Esophagus mucosa (tissue), 1 donor: ENCODE data around the gene PSMG2. TPM values are rescaled to one million over a fixed set of nuclear protein-coding genes. Genes with fewer than 3 reads are reported as not detected.
"Not testable (repeated sequence)": the region's sequence is repeated elsewhere in the genome, so short reads cannot be mapped to it uniquely, and the experiment has no call there.

Source experiments
- ATAC-seq: fragments of 200-7000 bp; cut with Tn5 transposase; one replicate; pipeline ENCODE4 v1.9.1; 2020
- total RNA-seq: library from RNA; stranded (reverse); gene quantifications from one replicate; pipeline ENCODE4 v1.2.4, GENCODE V29; 2023
- donor health status: DM: yes; HTN: yes; CAD: no.

PSMG2 gene
- total RNA-seq, 1 donor from 2014 or later, result 61.4 TPM

DNA sequence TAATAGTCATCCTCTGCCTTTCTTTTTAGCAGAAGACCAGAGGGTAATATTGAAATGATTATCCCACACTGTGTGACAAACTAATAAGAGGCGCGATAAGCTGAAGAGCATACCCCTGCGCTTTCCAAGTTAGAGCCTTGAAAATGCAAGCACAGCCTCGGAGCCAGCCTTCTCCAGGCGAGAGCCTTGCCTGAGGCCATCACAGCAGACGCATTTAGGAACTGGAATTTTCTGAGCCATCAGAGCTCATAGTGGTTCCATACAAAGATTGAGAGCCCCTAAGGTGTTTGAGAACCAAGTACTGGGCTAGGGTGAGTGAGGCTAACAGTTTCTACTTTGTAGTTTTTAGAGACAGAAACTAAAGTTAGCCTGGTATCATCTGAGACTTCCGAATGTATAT lies 19.9 kb downstream of the PSMG2 start:
- ATAC-seq, result no peak

DNA sequence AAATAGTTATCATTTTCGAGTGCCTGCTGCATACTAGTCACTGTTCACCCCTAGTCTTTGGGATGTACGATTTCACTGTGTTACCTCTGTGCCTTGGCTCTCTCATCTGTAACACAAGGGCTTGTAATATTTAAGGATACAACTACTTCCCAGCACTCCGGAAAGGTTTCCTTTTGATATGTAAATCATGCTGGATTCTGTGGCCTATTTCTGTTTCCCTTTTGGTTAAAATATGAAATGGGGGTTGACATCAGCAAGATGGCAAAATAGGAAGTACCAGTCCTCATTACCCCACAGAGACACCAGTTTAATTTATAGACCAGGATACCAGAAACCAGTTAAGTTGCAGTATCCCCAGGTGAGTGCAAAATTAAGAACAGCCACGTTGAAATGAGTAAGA lies 23.5 kb downstream of the PSMG2 start:
- ATAC-seq, result no peak

DNA sequence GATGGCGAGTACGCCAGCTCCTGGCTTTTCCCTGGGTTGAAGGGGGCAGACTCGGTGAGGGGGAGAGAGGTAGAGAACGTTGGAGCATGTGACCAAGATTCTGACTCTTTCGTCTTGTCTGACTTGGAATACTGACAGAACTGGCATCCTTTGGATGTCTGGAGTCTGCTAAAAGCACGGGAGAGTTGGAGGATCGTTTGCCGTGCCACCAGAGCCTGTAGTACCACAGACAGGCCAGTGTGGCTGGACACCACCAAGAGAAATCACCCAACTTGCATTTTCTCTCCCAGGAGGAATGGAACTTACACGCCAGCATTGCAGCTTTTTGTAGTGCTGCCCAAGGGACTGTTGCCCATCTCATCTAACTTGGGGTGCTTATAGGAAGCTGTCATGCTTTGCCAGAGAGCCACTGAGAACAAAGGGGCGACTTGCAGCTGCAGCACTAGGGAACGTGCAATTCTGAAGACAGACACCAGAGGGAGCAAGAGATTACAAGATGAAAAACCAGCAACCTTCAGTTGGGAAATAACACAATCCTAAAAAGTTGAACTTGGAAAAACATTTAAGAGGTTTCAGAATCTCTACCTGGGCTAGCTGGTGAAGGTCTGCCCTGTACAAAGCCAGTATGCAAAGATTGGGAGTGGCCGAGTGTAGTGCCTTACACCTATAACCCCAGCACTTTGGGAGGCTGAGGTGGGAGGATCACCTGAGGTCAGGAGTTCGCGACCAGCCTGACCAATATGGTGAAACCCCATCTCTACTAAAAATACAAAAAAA lies 24.1 kb downstream of the PSMG2 start:
- peak; percentile 74 for ATAC-seq

DNA sequence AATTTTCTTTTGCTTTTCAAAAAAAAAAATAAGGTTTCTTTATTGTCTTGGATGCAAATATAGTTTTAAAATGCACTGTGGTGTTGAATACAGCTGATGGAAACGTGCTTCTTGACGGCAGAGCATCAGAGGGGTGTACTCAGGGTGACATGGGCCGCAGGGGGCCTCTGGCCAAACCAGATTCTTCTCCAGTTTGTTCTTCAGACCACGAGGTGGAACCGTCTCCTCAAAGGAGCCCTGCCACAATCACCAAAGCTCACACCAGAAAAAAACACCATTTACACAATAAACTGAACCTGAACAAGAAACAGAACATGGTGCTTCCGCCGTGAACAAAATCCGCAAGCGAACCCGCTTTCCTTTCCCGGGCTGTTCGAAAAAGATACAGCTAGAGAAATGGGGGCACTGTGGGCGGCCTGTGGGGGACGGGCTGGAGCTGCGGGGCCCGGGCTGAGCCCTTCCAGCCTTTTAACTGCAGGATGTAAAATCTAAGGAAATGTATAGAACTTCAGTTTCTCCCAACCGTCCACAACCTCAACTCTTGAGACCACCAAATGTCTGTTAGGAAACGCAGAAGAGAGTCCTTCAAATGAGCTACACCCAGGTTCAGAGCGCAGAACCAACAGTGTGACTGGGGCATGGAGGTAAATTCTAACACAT lies 34.5 kb downstream of the PSMG2 start:
- ATAC-seq, result no peak

DNA sequence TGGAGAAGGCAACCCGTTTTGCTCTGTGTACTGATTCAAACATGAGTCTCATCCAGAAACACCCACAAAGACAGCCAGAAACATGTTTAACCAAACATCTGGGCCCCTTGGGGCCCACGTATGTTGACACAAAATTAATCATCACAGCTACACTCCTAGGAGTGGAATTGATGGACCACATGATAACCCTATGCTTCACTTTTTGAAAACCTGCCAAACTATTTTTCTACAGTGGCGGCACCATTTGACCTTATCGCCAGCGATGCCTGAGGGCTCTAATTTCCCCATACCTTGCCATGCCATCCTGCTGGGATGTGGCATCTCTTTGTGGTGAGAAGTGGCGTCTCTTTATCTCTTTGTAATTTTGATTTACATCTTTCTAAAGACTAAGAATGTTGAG lies 38.5 kb downstream of the PSMG2 start:
- peak; percentile 89 for ATAC-seq

DNA sequence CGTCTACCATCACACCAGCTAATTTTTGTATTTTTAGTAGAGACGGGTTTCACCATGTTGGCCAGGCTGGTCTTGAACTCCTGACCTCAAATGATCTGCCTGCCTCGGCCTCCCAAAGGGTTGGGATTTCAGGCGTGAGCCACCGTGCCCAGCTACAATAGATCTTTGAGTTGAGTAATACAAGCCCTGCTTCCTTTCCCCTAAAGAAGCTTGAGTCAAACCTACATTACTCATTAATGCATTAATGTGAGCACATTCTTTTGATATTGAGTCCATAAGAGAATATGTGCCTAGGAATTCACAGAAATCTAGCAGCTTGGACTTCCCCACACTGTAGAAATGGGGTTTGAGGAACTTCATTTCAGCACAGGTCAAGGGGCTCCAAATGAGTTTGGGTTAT lies 39.6 kb downstream of the PSMG2 start:
- ATAC-seq, result peak; percentile 80

DNA sequence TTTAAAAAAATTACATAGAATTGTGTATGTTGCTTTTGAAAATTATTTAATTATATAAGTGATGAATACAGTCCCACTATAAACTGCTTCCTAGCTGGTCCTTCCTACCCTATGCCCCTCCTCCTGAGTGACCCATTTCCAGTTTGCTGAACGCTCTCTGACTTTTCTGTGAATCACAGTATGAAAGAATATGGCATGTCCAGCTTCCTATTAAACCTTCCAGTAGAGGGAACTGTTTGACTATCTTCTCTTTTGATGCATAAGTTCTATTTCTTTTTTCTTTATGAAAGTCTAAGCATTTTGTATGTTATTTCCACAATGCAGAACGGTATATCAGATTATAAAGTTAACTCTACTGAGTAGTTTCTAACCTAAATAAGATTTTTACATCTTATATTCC lies 41.3 kb downstream of the PSMG2 start:
- peak; percentile 45 for ATAC-seq

DNA sequence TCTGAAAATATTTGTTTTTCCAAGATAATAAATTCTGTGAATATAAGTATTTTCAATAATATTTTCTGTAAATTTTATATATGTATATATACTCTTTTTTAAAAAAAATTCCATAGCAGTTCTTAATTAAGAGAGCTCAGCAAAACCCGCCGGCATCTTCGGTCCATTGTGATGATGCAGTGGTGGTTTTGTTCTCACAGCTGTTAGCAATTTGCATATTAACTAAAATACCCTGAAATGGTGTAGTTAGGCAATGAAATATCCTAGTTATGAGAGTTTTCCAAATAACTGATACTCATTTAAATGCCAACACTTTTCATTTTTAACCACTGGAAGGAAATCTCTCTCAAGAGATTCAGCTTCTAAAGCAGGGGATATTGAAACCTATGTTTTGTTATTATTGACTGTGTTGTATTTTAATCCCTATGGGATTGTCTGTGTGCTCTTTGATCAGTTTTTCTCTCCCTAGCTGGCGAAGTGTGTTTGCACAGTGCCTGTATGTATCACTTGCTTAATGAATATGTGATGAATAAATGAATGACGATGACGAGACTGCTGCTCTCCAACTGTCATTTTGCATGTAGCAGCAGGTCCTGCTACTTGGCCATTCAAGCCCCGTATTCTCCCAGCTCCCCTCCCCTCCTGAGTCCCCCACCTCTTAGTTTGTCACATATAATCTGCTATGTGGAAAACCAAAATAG lies 42.4 kb downstream of the PSMG2 start:
- ATAC-seq, result no peak

DNA sequence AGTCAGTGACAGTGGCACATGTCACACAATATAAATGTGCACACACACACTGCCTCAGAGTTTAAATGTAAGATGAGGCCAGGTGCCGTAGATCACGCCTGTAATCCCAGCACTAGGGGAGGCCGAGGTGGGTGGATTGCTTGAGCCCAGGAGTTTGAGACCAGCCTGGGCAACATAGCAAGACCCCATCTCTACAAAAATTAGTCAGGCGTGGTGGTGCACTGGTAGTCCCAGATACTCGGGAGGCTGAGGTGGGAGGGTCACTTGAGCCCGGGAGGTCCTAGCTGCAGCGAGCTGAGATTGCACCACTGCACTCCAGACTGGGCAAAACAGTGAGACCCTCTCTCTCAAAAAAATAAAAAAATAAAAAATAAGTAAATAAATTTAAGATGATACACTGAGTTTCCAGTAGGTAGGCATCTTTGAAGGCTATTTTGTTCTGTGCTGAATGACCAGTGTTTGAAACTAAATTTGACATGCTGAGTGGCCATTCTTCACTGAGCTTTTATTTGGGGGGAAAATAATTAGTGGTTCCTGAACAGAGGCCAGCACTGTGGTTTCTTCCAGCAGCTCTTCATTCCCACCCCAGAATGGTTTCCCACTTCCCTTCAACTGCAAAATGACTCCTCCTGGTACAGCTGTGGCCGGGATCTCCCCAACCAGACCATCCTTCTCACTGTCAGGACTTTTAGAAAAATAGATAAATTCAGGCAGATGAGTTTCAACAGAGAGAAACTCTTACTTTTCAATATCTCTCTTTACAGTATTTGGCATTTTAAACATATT lies 44.9 kb downstream of the PSMG2 start:
- ATAC-seq, result no peak

DNA sequence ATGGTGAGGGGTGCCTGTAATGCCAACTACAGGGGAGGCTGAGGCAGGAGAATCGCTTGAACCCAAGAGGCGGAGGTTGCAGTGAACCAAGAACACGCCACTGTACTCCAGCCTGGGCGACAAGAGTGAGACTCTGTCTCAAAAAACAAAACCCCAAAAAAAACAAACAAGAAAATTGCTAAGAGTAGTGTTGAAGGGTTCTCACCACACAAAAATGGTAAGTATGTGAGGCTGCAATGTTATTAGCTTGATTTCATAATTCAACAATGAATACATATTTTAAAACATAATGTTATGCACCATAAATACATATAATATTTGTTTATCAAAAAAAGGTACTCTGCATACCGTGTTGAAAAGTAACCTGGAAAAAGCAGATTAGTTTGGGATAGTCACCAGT lies 45.8 kb downstream of the PSMG2 start:
- ATAC-seq, result no peak

DNA sequence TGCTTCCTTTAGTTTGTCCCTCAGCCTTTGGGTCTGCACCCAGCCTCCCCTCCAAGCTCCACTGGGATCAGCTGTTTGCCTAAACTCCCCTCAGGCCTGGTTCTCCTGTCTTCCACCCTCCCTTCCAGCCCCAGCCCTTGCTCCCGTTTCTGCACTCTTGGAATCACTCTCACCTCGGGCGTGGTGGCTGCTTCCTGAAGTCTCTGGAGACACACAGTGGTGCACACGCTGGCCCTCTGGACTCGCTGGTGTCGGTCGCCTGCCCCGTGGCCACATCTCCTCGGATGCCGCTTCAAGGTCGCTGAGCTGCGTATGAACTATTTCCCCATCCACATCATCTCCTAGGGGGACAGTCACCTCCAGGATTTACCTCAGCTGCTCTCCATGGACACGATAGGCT lies 46.3 kb downstream of the PSMG2 start:
- no peak for ATAC-seq

DNA sequence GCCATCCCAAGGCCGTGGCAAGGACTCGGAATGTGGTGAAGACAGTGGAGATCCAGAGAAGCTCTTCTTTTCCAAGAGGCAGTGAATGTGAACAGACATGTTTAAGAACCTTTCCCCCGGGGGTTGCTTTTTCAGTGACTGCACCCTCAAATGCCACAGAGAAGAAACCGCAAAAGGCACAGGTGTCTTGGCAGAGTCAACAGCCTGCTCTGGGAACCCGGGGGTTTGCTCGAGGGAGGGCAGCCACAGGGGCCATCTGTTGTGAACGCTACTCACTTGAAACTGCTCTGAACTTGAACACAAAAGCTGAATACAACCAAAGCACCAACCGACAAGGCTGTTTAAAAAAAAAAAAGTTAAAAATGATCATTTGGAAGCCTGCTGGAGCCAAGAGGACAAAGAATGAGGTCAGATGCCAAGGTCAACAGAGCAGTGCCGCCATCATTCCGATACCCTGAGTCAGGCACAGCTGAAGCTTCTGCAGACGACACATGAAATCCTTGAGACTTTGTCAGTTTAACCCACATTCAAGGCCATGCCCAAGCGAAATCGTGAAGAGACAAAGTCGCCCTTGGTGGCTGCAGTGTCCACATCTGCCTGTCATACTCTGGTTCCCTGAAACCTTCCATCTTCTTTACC lies 47.4 kb downstream of the PSMG2 start:
- peak; percentile 31 for ATAC-seq

DNA sequence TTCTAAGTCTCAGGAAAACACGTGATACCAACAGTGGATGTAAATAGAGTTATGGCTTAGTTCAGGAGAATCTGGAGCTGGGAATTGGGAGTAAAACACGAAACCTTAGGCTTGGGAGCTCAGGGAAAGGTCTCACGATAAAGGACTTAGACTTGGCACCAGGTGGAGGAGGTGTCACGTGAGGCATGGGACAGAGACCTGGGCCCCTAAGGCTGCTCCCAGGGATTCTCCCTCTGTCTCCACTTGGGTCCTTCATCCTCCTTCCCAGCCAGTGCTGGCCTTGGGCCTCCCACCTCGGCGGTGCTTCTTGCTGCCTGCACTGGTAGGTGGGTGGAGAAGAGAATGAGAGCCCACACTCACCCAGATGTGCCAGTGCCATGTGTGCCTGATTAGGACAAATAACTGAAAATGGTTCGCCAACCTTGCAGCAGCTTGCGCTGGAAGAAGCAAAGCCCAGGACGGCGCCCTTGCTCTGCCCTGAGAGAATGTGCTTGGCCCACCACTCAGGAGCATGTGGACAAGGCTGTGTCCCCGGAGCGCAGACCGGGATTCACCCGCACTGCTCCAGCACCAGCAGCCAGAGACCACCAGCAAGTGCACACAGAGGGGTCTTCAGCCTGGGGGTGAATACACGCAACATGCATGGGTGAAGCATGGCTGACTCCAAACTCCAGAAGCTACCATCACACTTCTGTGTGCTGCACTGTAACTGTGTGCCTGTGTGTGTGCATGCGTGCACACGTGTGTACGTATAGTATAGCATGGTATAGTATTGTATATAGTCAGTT lies 48.1 kb downstream of the PSMG2 start:
- no peak for ATAC-seq

DNA sequence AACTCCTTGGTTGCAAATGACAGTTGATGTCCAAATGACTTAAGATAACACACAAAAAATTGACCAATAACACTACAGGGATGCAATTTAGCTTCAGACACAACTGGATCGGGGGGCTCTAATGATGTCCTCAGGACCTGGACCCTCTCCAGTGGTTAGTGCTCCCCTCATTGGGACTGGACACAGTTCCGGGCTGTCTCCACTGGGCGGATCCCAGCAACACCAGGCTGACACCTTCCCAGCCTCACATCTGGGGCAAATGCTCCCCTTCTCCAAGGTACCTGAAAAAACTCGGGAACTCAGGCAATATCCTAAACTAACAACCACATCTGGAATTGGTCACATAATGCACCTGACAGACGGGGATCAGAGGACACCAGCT lies 48.7 kb downstream of the PSMG2 start:
- no peak for ATAC-seq

DNA sequence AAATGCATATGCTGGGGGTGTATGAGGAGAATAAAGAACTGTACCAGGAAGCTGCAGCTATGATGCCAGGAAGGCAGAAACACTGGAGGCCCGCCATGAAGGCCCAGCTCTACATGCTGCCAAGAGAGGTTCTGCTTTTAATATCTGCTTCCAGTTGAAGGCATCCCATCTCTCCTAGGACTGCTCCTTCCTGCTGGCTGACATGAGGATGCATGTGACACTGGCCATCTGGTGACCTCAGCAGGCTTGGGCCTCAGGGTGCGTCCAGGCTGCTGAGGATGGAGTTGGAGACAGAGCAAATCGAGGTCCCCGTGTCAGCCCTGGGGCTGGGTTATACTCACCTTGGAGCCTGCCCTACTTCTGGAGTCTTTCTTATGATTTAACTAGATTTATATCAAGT lies 49.0 kb downstream of the PSMG2 start:
- no peak for ATAC-seq

DNA sequence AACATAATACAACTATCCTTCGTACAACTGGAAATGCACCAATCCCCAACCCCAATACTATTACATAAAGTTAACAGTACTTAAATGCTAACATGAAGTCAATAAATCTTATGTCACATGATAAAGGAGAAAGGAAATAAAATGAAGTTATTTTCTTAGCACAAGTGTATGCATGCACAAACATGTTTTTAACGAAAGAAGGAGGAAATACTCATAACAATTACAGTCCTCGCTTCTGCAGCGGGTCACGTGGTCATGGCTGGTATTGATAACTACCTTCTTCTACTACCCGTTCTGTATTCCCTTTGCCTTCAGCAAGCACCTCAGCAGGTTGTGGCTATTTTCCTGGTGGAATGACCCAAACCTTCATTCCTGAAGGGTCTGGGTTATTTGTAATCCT lies 51.7 kb downstream of the PSMG2 start:
- no peak for ATAC-seq

DNA sequence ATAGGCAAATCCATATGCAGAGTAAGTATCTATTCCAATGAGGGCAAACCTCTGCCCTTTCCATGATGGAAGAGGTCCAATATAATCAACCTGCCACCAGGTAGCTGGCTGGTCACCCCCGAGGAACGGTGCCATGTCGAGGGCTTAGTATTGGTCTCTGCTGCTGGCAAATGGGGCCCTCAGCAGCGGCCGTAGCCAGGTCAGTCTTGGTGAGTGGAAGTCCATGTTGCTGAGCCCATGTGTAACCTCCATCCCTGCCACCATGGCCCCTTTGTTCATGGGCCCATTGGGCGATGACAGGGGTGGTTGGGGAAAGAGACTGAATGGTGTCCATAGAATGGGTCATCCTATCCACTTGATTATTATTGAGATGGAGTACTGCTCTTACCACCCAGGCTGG lies 52.8 kb downstream of the PSMG2 start:
- not testable (repeated sequence) for ATAC-seq

DNA sequence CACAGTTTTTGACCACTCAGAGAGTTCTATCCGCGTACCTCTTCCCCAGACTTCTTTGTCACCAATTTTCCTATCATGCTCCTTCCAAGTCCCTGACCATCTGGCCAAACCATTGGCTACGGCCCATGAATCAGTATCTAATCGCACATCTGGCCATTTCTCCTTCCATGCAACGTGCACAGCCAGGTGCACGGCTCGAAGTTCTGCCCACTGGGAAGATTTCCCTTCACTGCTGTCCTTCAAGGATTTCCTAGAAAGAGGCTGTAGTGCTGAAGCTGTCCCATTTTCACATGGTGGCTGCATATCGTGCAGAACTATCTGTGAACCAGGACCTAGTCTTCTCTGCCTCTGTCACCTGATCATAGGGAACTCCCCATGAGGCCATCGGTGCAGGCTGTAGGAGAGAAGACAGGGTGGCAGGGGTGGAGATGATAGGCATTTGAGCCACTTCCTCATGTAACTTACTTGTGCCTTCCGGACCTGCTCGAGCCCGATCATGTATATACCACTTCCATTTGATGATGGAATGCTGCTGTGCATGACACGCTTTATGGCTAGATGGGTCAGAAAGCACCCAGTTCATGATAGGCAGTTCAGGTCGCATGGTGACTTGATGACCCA lies 53.9 kb downstream of the PSMG2 start:
- ATAC-seq, result not testable (repeated sequence)

DNA sequence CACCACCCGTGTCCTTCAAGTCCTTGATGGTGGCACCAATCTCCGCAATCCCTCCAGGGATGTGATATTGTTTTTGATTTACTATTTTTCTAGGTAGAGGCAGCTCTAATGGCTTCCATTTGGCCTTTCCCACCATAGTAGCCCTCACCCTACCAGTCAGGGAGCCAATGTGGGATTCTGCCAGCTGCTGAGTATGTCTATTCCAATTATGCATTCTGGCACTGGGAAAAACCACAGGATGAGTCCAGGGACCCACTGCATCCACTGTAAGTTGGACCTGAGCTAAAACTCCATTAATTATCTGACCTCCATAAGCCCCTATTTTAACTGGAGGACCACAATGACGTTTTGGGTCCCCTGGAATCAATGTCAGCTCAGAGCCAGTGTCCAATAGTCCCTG lies 55.7 kb downstream of the PSMG2 start:
- ATAC-seq, result not testable (repeated sequence)

DNA sequence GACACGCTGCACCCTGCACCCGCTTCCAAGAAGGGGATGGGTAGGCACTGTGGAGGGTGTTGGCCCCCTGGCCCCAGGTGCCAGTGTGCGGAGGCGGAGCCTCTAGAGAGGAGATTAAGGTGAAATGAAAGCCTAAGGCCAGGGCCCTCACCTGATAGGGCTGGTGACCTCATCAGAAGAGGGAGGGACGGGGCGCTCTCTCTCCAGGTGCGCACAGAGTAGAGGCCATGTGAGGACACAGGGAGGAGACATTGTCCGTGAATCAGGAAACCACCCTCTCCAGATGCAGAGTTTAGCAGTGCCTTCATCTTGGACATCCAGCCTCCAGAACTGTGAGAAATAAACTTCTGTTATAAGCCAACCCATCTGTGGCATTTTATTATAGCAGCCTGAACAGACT lies 62.3 kb downstream of the PSMG2 start:
- ATAC-seq, result peak; percentile 75

DNA sequence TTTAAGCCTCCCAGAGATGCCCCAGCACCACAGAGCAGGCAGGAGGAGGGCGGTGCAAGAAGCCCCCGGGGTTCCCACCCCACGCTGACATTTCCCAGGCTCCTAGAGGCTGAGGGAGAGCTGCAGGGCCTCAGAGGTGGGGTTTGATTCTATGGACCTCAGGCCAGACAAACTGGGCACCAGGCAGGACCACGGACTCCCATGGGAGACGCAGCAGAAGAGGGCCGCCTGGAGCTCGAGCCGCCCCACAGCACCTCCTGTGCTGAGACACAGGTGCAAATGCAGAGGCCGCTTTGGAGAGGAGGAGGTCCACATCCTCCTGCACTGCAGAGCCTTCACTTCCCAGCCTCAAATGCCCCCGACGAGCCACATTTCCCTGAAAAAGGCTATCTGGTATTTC lies 62.7 kb downstream of the PSMG2 start:
- no peak for ATAC-seq
